GM13976 (cell line): ENCODE data around the gene MASTL.

Source experiments
- DNase-seq: peaks from one replicate; pipeline ENCODE4 v3.0.0; 2012; ENCODE audit warnings: low spot score
- CTCF ChIP-seq: IDR thresholded peaks from 2 replicates; pipeline ENCODE4 v1.5.1; 2012; ENCODE audit warnings: borderline replicate concordance, mild to moderate bottlenecking; ENCODE audit not compliant: insufficient read depth; ENCODE audit errors: extremely low read depth, missing control alignments, control extremely low read depth
- in situ Hi-C: fragments of 300-500 bp; cut with MboI; formaldehyde crosslinking; loops from one replicate; pipeline ENCODE4 v1.12.0; 2022; ENCODE audit warnings: low sequenced_read_pairs, mixed read lengths, inconsistent platforms; ENCODE audit not compliant: unreplicated experiment

The MASTL gene

GRCh38 chr10:27230022-27230421 lies 74.9 kb downstream of the MASTL start:
- TF ChIP-seq CTCF = no peak
- in situ Hi-C loops = no loop called here
- DNase-seq = no peak

- no peak for TF ChIP-seq CTCF
- no peak for DNase-seq
- in situ Hi-C loops = no loop called here
Observed at GRCh38 chr10:27235706-27236105, 80.6 kb downstream of the MASTL start.
